GM18520 (cell line): ENCODE results near the gene AK2.
"Not testable (repeated sequence)": the region's sequence is repeated elsewhere in the genome, so short reads cannot be mapped to it uniquely, and the experiment has no call there.

ENCODE experiments used
- ATAC-seq: cut with Tn5 transposase; IDR thresholded peaks from one replicate; pipeline ENCODE4 v1.9.1; 2021; ENCODE audit not compliant: unreplicated experiment

The AK2 gene

GRCh38 chr1:33036526-33037503, at the start of gene AK2:
Gene AK2 (minus strand): TSS chr1:33036883. CDS start chr1:33036828, 55 bp downstream.
- ATAC-seq: peak; percentile 97

- ATAC-seq: no peak
Observed at GRCh38 chr1:33086384-33086850, 49.7 kb upstream of the AK2 start.

GRCh38 chr1:33085332-33085731, 48.6 kb upstream of the AK2 start:
- ATAC-seq: no peak

- ATAC-seq: no peak
Observed at GRCh38 chr1:33082575-33083108, 46.0 kb upstream of the AK2 start.

GRCh38 chr1:33081554-33082305, 45.0 kb upstream of the AK2 start:
- ATAC-seq: no peak

- peak; percentile 86 for ATAC-seq
Observed at GRCh38 chr1:33080885-33081553, 44.3 kb upstream of the AK2 start, which contains the start of gene AZIN2. Gene AZIN2 (plus strand): TSS chr1:33081153. CDS start chr1:33082250, 1,097 bp downstream.

- no peak for ATAC-seq
Observed at GRCh38 chr1:33080373-33080772, 43.7 kb upstream of the AK2 start.

- ATAC-seq: no peak
Observed at GRCh38 chr1:33078030-33078591, 41.4 kb upstream of the AK2 start.

GRCh38 chr1:33074193-33074945, 37.7 kb upstream of the AK2 start:
- no peak for ATAC-seq

- ATAC-seq: no peak
Observed at GRCh38 chr1:33072707-33073106, 36.0 kb upstream of the AK2 start.

- no peak for ATAC-seq
Observed at GRCh38 chr1:33070628-33071027, 33.9 kb upstream of the AK2 start.

- ATAC-seq: not testable (repeated sequence)
Observed at GRCh38 chr1:33068108-33068507, 31.4 kb upstream of the AK2 start.

- not testable (repeated sequence) for ATAC-seq
Observed at GRCh38 chr1:33066477-33066876, 29.8 kb upstream of the AK2 start.

GRCh38 chr1:33065301-33065700, 28.6 kb upstream of the AK2 start:
- no peak for ATAC-seq

- not testable (repeated sequence) for ATAC-seq
Observed at GRCh38 chr1:33064284-33064683, 27.6 kb upstream of the AK2 start.

GRCh38 chr1:33061834-33062233, 25.2 kb upstream of the AK2 start:
- ATAC-seq: no peak

- no peak for ATAC-seq
Observed at GRCh38 chr1:33060579-33061083, 23.9 kb upstream of the AK2 start.

GRCh38 chr1:33057095-33057494, 20.4 kb upstream of the AK2 start:
- no peak for ATAC-seq

- no peak for ATAC-seq
Observed at GRCh38 chr1:33056426-33056825, 19.7 kb upstream of the AK2 start.
